NCI-H1092 (cell line): ENCODE data around the gene CLUH.

Experiments
- DNase-seq: peaks from one replicate; lab custom pipeline; 2025; lab: John Stamatoyannopoulos, UW

Gene CLUH, protein sequence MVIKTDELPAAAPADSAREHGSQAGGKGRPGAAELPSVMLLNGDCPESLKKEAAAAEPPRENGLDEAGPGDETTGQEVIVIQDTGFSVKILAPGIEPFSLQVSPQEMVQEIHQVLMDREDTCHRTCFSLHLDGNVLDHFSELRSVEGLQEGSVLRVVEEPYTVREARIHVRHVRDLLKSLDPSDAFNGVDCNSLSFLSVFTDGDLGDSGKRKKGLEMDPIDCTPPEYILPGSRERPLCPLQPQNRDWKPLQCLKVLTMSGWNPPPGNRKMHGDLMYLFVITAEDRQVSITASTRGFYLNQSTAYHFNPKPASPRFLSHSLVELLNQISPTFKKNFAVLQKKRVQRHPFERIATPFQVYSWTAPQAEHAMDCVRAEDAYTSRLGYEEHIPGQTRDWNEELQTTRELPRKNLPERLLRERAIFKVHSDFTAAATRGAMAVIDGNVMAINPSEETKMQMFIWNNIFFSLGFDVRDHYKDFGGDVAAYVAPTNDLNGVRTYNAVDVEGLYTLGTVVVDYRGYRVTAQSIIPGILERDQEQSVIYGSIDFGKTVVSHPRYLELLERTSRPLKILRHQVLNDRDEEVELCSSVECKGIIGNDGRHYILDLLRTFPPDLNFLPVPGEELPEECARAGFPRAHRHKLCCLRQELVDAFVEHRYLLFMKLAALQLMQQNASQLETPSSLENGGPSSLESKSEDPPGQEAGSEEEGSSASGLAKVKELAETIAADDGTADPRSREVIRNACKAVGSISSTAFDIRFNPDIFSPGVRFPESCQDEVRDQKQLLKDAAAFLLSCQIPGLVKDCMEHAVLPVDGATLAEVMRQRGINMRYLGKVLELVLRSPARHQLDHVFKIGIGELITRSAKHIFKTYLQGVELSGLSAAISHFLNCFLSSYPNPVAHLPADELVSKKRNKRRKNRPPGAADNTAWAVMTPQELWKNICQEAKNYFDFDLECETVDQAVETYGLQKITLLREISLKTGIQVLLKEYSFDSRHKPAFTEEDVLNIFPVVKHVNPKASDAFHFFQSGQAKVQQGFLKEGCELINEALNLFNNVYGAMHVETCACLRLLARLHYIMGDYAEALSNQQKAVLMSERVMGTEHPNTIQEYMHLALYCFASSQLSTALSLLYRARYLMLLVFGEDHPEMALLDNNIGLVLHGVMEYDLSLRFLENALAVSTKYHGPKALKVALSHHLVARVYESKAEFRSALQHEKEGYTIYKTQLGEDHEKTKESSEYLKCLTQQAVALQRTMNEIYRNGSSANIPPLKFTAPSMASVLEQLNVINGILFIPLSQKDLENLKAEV (N-terminal part only)

DNA sequence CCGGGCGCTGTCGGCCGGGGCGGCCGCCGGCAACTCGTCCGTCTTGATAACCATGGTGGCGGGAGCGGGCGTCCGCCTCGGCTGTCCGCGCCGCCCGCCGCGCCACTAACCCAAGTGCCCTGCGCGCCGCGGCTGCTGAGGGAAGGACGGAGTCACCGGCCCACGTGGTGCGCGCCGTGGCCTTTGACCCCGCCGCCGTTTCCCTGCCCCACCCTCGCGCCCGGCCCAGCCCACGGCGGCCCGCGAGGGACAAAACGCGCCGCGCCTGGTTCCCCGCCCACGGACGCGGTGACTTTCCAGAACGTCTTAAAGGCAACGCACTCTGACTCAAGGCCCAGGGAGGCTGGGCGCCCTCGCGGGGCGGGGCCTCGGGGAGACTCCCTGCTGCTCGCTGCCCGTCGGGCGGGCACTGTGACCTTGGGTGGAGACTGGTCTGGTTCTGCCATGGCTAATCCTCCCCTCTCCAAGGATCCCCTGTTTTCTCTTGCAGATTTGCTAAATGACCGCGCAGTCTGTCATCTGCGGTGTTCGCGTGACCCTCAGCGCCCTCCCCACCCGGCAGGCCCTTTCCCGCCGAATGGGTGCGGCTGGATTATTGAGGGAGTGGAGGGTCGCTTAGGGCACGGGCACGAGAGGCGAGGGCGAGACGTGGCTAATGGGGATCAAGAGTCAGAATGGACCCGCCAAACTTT lies at the start of gene CLUH:
TSS of gene CLUH (minus strand) at position 157 of the 692 bp plus-strand sequence. CDS start at position 54, 103 bp downstream.
- DNase-seq: peak; percentile 67

DNA sequence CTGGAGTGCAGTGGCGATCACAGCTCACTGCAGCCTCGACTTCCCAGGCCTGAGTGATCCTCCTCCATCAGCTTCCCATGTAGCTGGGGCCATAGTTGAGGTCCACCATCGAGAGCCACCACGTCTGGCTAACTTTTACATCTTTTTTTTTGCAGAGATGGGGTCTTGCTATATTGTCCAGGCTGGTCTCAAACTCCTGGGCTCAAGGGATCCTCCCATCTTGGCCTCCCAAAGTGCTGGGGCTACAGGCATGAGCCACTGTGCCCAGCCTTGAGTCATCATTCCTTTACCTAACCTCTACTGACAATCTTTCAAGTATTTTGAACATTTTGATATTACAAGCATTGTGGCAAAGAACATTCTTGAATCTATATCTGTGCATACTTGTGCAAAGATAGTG lies 47.3 kb upstream of the CLUH start:
- DNase-seq: no peak

DNA sequence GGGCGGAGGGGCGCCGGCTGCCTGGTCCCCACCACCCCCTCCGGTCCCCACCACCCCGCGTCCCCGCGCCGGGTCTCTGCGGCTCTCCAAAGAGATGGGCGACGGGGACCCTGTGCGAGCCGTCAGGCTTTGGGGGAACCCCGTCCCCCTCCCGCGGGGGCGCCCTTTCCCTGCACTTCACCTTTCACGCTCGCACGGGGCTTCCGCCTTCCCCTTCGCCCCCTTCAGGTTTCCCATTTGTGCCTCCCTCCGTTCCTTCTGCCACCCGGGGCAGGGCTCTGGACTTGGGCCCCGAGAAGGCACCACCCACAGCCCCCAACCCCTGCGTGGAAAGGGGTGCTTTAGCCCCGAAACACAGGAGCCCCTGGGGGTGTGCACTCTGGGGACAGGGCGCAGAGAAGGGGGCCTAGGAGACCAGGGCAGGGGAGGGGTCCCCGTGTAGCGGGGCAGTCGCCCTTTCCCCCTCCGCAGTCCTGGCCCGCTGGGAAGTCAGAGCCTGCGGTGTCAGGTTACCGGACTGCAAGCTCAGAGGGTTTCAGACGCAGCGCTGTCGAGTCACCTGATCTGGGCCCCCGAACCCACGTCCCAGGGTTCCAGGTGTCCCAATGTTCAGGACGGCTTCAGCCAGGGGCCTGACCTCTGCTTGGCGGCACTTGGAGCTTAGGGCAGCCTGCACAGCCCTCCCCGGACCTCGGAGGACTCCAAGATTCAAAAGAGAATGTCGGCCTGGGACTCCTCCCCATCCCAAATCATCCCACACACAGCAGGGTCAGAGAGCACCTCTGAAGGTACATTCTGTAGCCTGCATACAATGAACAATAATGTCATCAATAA lies 44.5 kb upstream of the CLUH start:
- DNase-seq: no peak

- DNase-seq: no peak
Measured at GRCh38 chr17:2751491-2751890, 39.9 kb upstream of the CLUH start.

GRCh38 chr17:2750721-2751120 lies 39.2 kb upstream of the CLUH start:
- DNase-seq: no peak

GRCh38 chr17:2749784-2750181 lies 38.2 kb upstream of the CLUH start:
- DNase-seq: peak; percentile 24

GRCh38 chr17:2749058-2749783 lies 37.7 kb upstream of the CLUH start, which contains the start of gene CCDC92B:
TSS of gene CCDC92B (minus strand) at chr17:2749652. CDS start at chr17:2735145, 14,507 bp downstream.
- peak; percentile 28 for DNase-seq

- DNase-seq: no peak
Measured at GRCh38 chr17:2745317-2746037, 33.9 kb upstream of the CLUH start.

GRCh38 chr17:2737693-2738092 lies 26.1 kb upstream of the CLUH start:
- DNase-seq: no peak

- no peak for DNase-seq
Measured at GRCh38 chr17:2736956-2737355, 25.4 kb upstream of the CLUH start.

GRCh38 chr17:2735896-2736295 lies 24.3 kb upstream of the CLUH start:
- DNase-seq: no peak

- DNase-seq: no peak
Measured at GRCh38 chr17:2734939-2735338, 23.4 kb upstream of the CLUH start.

GRCh38 chr17:2731807-2732206 lies 20.2 kb upstream of the CLUH start:
- no peak for DNase-seq

- no peak for DNase-seq
Measured at GRCh38 chr17:2730764-2731353, 19.3 kb upstream of the CLUH start.

DNA sequence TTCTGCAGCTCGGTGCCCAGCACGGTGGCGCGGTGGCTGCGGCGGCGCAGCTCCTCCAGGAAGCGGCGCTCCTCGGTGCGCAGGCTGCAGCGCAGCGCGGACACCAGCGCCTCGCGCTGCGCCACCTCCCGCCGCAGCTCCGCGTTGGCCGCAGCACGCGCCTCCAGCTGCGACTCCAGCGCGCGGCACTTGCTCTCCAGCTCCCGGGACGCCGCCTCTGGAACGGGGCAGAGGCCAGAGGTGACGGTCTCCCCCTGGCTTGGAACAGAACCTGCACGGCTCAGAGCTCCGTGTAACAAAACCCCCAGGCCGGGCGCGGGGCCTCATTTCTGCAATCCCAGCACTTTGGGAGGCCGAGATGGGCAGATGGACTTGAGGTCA lies 13.2 kb upstream of the CLUH start:
- DNase-seq: no peak

GRCh38 chr17:2723997-2724783 lies 12.6 kb upstream of the CLUH start:
- DNase-seq: no peak

DNA sequence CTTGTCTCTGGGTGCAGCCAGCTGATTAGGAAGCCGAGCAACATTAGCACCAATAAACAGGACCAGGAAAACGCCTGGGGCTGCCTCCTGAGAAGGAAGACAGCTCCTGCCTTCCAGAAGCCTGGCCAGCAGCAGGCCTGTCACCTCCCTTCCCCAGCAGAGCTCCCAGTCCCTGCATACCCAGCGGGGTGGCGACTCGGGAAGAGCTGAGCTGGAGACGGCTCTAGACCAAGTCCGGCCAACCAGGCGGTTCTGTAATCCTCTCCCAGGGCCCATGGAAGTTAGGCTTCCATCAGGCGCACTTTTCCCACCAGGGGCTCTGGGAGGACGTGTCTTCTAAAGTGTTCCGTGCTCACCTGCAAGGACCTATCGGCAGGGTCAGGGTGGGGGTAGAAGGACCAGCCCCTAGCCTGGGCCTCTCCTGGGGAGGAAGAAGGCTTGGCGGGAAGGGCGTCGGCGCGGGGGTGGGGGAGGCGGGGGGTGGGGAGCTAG lies 12.0 kb upstream of the CLUH start:
- DNase-seq: no peak

DNA sequence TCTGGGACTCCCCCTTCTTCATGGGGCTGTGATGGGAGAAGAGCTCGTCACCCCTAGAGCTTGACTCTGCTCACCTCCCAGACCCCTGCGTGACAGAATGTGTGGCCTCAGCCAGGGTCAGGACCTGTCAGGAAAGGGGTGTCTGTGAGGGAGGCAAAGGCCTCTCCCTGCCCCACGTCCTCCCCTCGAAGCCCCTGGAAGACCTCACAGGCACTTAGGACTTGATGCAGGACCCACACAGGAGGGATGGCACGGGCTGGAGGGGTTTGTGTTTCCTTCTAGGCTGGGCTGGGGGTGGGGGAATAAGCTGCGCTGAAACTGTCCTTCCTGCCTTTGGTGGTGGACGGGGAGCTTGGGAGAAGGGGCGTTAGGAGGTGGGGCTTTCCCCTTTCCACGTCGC lies 11.0 kb upstream of the CLUH start:
- DNase-seq: no peak
